OCI-LY7 (cell line): Measurements from ENCODE around the gene PDCD11. TPM values are rescaled to one million over a fixed set of nuclear protein-coding genes. Genes with fewer than 3 reads are reported as not detected.
A peak's percentile ranks its signal among the peaks of the same experiment; 100 is the strongest.

Source experiments
- BruUV-seq: library from RNA; stranded (reverse); fragments of 400-500 nt; replicated peaks from 2 replicates; lab custom pipeline; 2021; lab: Mats Ljungman, UMichigan
- CTCF ChIA-PET: fragments of 300-600 bp; sonication (Branson Sonifier 250); formaldehyde crosslinking; loops from one replicate; lab custom pipeline; 2022; ENCODE audit warnings: antibody characterized with exemption; ENCODE audit not compliant: unreplicated experiment; lab: Charles Lee
- POLR2A ChIA-PET: fragments of 300-600 bp; sonication (Branson Sonifier 250); formaldehyde crosslinking; loops from one replicate; lab custom pipeline; 2022; ENCODE audit warnings: antibody characterized with exemption; lab: Charles Lee
- DNase-seq: peaks from one replicate; pipeline ENCODE4 v3.0.0-alpha.2; 2015; ENCODE audit warnings: low spot score
- H2AFZ ChIP-seq: fragments of 200-600 bp; sonication (generic), shearing (Covaris generic); 2 replicates; pipeline ENCODE4 v1.6.1; 2014; ENCODE audit warnings: mild to moderate bottlenecking, antibody characterized with exemption, low read length, moderate library complexity
- H3K27ac ChIP-seq: fragments of 200-600 bp; sonication (generic); 2 replicates; pipeline ENCODE4 v1.5.1; 2014; ENCODE audit warnings: mixed run types, low read depth, mild to moderate bottlenecking, moderate library complexity, low read length, inconsistent platforms; ENCODE audit not compliant: poor library complexity, severe bottlenecking
- H3K36me3 ChIP-seq: fragments of 200-600 bp; sonication (generic); 2 replicates; pipeline ENCODE4 v1.6.1; 2014; ENCODE audit warnings: mild to moderate bottlenecking, antibody characterized with exemption, low read length, moderate library complexity, mixed read lengths; ENCODE audit not compliant: insufficient read depth
- H3K4me1 ChIP-seq: fragments of 200-600 bp; sonication (generic); 2 replicates; pipeline ENCODE4 v1.5.1; 2014; ENCODE audit warnings: mild to moderate bottlenecking, low read length; ENCODE audit not compliant: insufficient read depth, poor library complexity, severe bottlenecking
- H3K4me2 ChIP-seq: fragments of 200-600 bp; sonication (generic); 2 replicates; pipeline ENCODE4 v1.6.1; 2014; ENCODE audit warnings: mild to moderate bottlenecking, low read length
- H3K4me3 ChIP-seq: fragments of 200-600 bp; sonication (generic); 2 replicates; pipeline ENCODE4 v1.5.1; 2014; ENCODE audit warnings: mild to moderate bottlenecking, low read depth, low read length; ENCODE audit not compliant: poor library complexity, severe bottlenecking
- H3K79me2 ChIP-seq: fragments of 200-600 bp; sonication (generic); 2 replicates; pipeline ENCODE4 v1.6.1; 2016; ENCODE audit warnings: low read depth, mild to moderate bottlenecking, low read length, moderate library complexity, mixed read lengths; ENCODE audit not compliant: insufficient read depth
- H3K9me2 ChIP-seq: fragments of 200-600 bp; sonication (generic); 2 replicates; pipeline ENCODE4 v1.6.1; 2016; ENCODE audit warnings: mild to moderate bottlenecking, low read length, mixed read lengths; ENCODE audit not compliant: insufficient read depth
- H3K9me3 ChIP-seq: fragments of 200-600 bp; sonication (generic); 2 replicates; pipeline ENCODE4 v1.6.1; 2014; ENCODE audit warnings: mild to moderate bottlenecking, mixed run types, low read length, mixed read lengths
- H4K20me1 ChIP-seq: fragments of 200-600 bp; sonication (generic); 2 replicates; pipeline ENCODE4 v1.6.1; 2014; ENCODE audit warnings: mild to moderate bottlenecking, antibody characterized with exemption, low read length, moderate library complexity, mixed read lengths; ENCODE audit not compliant: insufficient read depth
- EZH2phosphoT487 ChIP-seq: fragments of 200-600 bp; sonication (generic); IDR thresholded peaks from 2 replicates; pipeline ENCODE4 v1.6.1; 2018; ENCODE audit warnings: low read depth, borderline replicate concordance, mild to moderate bottlenecking, mixed run types, antibody characterized with exemption, low read length, moderate library complexity, mixed read lengths
- intact Hi-C: fragments of 100-400 bp; cut with micrococcal nuclease; formaldehyde crosslinking; loops from one replicate; pipeline ENCODE4 v1.10.0; 2022; ENCODE audit not compliant: unreplicated experiment
- total RNA-seq, 2 experiments: library from RNA; depleted of rRNA in 1 of 2; stranded (reverse); fragments of >200 nt in 1 of 2; shearing (Covaris generic) in 1 of 2; gene quantifications; 2 replicates each; pipeline ENCODE4 v1.2.3, GENCODE V29; 2014 to 2022
- TF ChIP-seq, protein P1 (sequence below): fragments of 200-600 bp; sonication (generic); conservative IDR thresholded peaks from 2 replicates; pipeline ENCODE4 v1.5.1; 2014; ENCODE audit warnings: mild to moderate bottlenecking, antibody characterized with exemption, low read length, moderate library complexity, mixed read lengths

The PDCD11 gene
- total RNA-seq, 2 experiments from 2014 or later, result 54.5 to 68.4 TPM

DNA sequence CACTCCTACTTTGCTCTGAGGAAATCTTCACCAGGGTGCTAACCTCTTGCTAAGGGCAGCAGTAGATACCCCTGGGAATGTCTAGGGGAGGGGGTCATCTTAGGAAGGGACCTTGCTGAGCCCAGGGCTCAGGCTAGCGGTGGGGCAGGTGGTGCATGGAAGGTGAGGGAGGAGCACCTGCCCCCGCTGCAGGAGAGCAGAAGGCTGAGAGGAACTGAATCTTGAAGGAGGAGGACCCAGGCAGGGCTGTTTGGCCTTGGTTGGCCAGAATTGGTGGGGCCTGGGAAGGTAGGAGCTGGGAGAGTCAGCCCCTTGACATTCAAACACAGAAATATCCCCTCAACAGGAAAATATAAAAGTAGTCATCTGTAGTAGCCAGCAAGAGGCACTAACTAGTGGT is 75.6 kb downstream of the PDCD11 start:
- peak overlapping the region; percentile 55 for H3K4me3 ChIP-seq
- H3K4me1 ChIP-seq, result peaks cover 77% of the 10 kb centered on the region
- peak overlapping the region; percentile 13; the same call in 1 of the 2 replicates for H2AFZ ChIP-seq
- no peaks in the 10 kb centered on the region for H3K36me3 ChIP-seq
- intact Hi-C loops, result no loop called here
- H3K4me2 ChIP-seq, result peak overlapping the region; percentile 72
- TF ChIP-seq, protein P1, sequence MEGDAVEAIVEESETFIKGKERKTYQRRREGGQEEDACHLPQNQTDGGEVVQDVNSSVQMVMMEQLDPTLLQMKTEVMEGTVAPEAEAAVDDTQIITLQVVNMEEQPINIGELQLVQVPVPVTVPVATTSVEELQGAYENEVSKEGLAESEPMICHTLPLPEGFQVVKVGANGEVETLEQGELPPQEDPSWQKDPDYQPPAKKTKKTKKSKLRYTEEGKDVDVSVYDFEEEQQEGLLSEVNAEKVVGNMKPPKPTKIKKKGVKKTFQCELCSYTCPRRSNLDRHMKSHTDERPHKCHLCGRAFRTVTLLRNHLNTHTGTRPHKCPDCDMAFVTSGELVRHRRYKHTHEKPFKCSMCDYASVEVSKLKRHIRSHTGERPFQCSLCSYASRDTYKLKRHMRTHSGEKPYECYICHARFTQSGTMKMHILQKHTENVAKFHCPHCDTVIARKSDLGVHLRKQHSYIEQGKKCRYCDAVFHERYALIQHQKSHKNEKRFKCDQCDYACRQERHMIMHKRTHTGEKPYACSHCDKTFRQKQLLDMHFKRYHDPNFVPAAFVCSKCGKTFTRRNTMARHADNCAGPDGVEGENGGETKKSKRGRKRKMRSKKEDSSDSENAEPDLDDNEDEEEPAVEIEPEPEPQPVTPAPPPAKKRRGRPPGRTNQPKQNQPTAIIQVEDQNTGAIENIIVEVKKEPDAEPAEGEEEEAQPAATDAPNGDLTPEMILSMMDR, result no peak
- no peak for TF ChIP-seq EZH2phosphoT487
- no peaks in the 10 kb centered on the region for H4K20me1 ChIP-seq
- CTCF ChIA-PET, result interaction anchor here (0.5 to 0.6 kb wide), 2 partner anchors 56 to 58 kb away, joined by 3 read pairs; no protein-coding TSS in a partner anchor
- H3K27ac ChIP-seq, result peak overlapping the region; percentile 91
- BruUV-seq, result no TSS peak
- POLR2A ChIA-PET, result interaction anchor here (0.7 to 1.1 kb wide), 4 partner anchors 9 to 289 kb away, joined by 3 to 4 read pairs (median 3); no protein-coding TSS in a partner anchor
- H3K9me3 ChIP-seq, result no peaks in the 10 kb centered on the region
- no peaks in the 10 kb centered on the region for H3K9me2 ChIP-seq
- no peaks in the 10 kb centered on the region for H3K79me2 ChIP-seq
- peak; percentile 71 for DNase-seq

DNA sequence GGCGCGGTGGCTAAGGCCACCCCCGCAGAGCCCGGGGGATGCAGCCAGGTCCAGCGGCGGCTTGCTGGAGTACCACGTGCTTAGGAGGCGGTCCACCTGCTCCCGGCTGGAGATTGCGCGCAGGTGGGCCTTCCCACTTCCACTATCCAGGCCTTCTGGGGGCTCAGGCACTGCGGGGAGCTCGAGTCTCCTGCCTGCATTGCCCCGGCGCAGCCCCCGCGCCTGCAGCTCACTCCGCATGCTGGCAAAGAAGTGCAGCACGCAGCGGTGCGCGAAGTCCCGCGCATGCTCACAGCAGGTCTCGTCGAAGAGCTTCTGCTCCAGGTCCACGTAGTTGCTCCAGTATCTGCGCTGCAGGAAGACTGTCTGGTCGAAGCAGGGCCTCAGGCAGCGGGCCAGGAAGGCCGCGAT is 76.8 kb downstream of the PDCD11 start:
- Histone ChIP-seq H3K4me1 (peaks cover 76% of the 10 kb centered on the region), H3K4me2 (no peak overlapping the region), H3K9me2 (no peaks in the 10 kb centered on the region), H2AFZ (no peak overlapping the region), H4K20me1 (no peaks in the 10 kb centered on the region), H3K27ac (no peak overlapping the region), H3K4me3 (no peak overlapping the region), H3K36me3 (no peaks in the 10 kb centered on the region), H3K79me2 (no peaks in the 10 kb centered on the region), H3K9me3 (no peaks in the 10 kb centered on the region)
- no peak for TF ChIP-seq EZH2phosphoT487
- TF ChIP-seq, protein P1, result no peak
- intact Hi-C loops, result no loop called here
- no peak for DNase-seq
- BruUV-seq, result no TSS peak
- ChIA-PET POLR2A (interaction anchor here (0.7 kb wide), 1 partner anchor 36 kb away, joined by 3 read pairs; no protein-coding TSS in a partner anchor), CTCF (no interaction called here)

DNA sequence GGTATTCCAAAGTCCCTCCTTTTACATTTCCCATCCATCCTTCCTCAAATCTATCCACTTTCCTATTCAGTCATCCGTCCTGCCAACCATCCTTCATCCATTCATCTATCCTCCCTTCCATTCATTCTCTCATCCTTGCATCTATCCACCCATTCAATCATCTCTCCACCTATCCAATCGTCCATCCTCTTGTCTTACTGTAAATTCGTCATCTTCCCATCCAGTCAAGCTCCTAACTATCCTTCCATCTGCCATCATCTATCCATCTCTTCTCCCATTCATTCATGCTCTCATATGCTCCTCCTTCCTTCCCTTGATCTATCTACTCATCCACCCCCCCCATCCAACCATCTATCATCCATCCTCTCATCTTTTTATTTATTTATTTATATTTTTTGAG is 77.7 kb downstream of the PDCD11 start:
- Histone ChIP-seq H3K9me2 (no peaks in the 10 kb centered on the region), H2AFZ (no peak overlapping the region), H3K4me3 (no peak overlapping the region), H3K79me2 (no peaks in the 10 kb centered on the region), H3K4me1 (peaks cover 73% of the 10 kb centered on the region), H3K9me3 (no peaks in the 10 kb centered on the region), H3K4me2 (no peak overlapping the region), H4K20me1 (no peaks in the 10 kb centered on the region), H3K27ac (no peak overlapping the region), H3K36me3 (no peaks in the 10 kb centered on the region)
- no peak for DNase-seq
- no peak for TF ChIP-seq EZH2phosphoT487
- TF ChIP-seq, protein P1, result no peak
- CTCF ChIA-PET, result no interaction called here
- intact Hi-C loops, result no loop called here
- POLR2A ChIA-PET, result interaction anchor here (0.5 kb wide), 1 partner anchor 11 kb away, joined by 3 read pairs; no protein-coding TSS in a partner anchor
- no TSS peak for BruUV-seq
